HG03045 (cell line): Measurements from ENCODE around the gene SYCE1L.
"Not testable (repeated sequence)": the region's sequence is repeated elsewhere in the genome, so short reads cannot be mapped to it uniquely, and the experiment has no call there.

Source experiments
- ATAC-seq: cut with Tn5 transposase; IDR thresholded peaks from one replicate; pipeline ENCODE4 v1.9.1; 2021; ENCODE audit warnings: mild to moderate bottlenecking, moderate library complexity; ENCODE audit not compliant: unreplicated experiment

The SYCE1L gene

GRCh38 chr16:77199211-77199610, at the start of gene SYCE1L:
Gene SYCE1L, plus strand, starts transcription at chr16:77199408. Its CDS starts 44 bp downstream, at chr16:77199452.
- no peak for ATAC-seq

- no peak for ATAC-seq
Measured at GRCh38 chr16:77157346-77158058, 41.7 kb upstream of the SYCE1L start.

- ATAC-seq, result no peak
Measured at GRCh38 chr16:77158293-77158692, 40.9 kb upstream of the SYCE1L start.

GRCh38 chr16:77165006-77165405, 34.2 kb upstream of the SYCE1L start:
- no peak for ATAC-seq

- not testable (repeated sequence) for ATAC-seq
Measured at GRCh38 chr16:77165536-77166236, 33.5 kb upstream of the SYCE1L start.

- ATAC-seq, result no peak
Measured at GRCh38 chr16:77166726-77167125, 32.5 kb upstream of the SYCE1L start.

- no peak for ATAC-seq
Measured at GRCh38 chr16:77168901-77169300, 30.3 kb upstream of the SYCE1L start.

- peak; percentile 76 for ATAC-seq
Measured at GRCh38 chr16:77169650-77170236, 29.5 kb upstream of the SYCE1L start.

GRCh38 chr16:77170805-77171204, 28.4 kb upstream of the SYCE1L start:
- ATAC-seq, result no peak

GRCh38 chr16:77171745-77172635, 27.2 kb upstream of the SYCE1L start:
- peak; percentile 71 for ATAC-seq

- no peak for ATAC-seq
Measured at GRCh38 chr16:77172951-77173350, 26.3 kb upstream of the SYCE1L start.

GRCh38 chr16:77183137-77183536, 16.1 kb upstream of the SYCE1L start:
- no peak for ATAC-seq

- not testable (repeated sequence) for ATAC-seq
Measured at GRCh38 chr16:77186298-77186697, 12.9 kb upstream of the SYCE1L start.

- ATAC-seq, result peak; percentile 1
Measured at GRCh38 chr16:77190190-77190477, 9.1 kb upstream of the SYCE1L start.

- peak; percentile 98 for ATAC-seq
Measured at GRCh38 chr16:77190478-77191258, 8.5 kb upstream of the SYCE1L start, which contains the start of gene MON1B. Gene MON1B, plus strand, starts transcription at chr16:77191190. Its CDS starts 296 bp downstream, at chr16:77191486.

GRCh38 chr16:77191259-77191969, 7.8 kb upstream of the SYCE1L start:
- peak; percentile 0 for ATAC-seq

- no peak for ATAC-seq
Measured at GRCh38 chr16:77193377-77193776, 5.8 kb upstream of the SYCE1L start.

- no peak for ATAC-seq
Measured at GRCh38 chr16:77194295-77195231, 4.6 kb upstream of the SYCE1L start.

- ATAC-seq, result no peak
Measured at GRCh38 chr16:77195411-77195810, 3.8 kb upstream of the SYCE1L start.
